Panc1 (cell line): Measurements from ENCODE around the gene VWC2L.

Source experiments
- TF ChIP-seq, protein P1 (sequence below): fragments of 450-650 bp; IDR thresholded peaks from 2 replicates; pipeline ENCODE4 v1.5.1; 2017; ENCODE audit warnings: mild to moderate bottlenecking
- TF ChIP-seq, protein P2 (sequence below), 2 experiments: IDR thresholded peaks; 2 replicates each; pipeline ENCODE4 v1.6.1; 2011 to 2012; ENCODE audit warnings: low read depth in 2 of 2, control low read depth in 1 of 2, low read length in 1 of 2, mild to moderate bottlenecking in 1 of 2, moderate library complexity in 1 of 2; ENCODE audit not compliant: insufficient read depth in 1 of 2

GRCh38 chr2:214578442-214578841, 167.6 kb downstream of the VWC2L start:
- TF ChIP-seq, protein P1, sequence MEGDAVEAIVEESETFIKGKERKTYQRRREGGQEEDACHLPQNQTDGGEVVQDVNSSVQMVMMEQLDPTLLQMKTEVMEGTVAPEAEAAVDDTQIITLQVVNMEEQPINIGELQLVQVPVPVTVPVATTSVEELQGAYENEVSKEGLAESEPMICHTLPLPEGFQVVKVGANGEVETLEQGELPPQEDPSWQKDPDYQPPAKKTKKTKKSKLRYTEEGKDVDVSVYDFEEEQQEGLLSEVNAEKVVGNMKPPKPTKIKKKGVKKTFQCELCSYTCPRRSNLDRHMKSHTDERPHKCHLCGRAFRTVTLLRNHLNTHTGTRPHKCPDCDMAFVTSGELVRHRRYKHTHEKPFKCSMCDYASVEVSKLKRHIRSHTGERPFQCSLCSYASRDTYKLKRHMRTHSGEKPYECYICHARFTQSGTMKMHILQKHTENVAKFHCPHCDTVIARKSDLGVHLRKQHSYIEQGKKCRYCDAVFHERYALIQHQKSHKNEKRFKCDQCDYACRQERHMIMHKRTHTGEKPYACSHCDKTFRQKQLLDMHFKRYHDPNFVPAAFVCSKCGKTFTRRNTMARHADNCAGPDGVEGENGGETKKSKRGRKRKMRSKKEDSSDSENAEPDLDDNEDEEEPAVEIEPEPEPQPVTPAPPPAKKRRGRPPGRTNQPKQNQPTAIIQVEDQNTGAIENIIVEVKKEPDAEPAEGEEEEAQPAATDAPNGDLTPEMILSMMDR = no peak
- TF ChIP-seq, protein P2, sequence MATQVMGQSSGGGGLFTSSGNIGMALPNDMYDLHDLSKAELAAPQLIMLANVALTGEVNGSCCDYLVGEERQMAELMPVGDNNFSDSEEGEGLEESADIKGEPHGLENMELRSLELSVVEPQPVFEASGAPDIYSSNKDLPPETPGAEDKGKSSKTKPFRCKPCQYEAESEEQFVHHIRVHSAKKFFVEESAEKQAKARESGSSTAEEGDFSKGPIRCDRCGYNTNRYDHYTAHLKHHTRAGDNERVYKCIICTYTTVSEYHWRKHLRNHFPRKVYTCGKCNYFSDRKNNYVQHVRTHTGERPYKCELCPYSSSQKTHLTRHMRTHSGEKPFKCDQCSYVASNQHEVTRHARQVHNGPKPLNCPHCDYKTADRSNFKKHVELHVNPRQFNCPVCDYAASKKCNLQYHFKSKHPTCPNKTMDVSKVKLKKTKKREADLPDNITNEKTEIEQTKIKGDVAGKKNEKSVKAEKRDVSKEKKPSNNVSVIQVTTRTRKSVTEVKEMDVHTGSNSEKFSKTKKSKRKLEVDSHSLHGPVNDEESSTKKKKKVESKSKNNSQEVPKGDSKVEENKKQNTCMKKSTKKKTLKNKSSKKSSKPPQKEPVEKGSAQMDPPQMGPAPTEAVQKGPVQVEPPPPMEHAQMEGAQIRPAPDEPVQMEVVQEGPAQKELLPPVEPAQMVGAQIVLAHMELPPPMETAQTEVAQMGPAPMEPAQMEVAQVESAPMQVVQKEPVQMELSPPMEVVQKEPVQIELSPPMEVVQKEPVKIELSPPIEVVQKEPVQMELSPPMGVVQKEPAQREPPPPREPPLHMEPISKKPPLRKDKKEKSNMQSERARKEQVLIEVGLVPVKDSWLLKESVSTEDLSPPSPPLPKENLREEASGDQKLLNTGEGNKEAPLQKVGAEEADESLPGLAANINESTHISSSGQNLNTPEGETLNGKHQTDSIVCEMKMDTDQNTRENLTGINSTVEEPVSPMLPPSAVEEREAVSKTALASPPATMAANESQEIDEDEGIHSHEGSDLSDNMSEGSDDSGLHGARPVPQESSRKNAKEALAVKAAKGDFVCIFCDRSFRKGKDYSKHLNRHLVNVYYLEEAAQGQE (IDR thresholded peaks at IDR 0.05; ENCODE audit: insufficient read depth in 1 of 2, low read depth in 2 of 2, low read length in 1 of 2) = no peak
